Ascending aorta (tissue), 2 donors: Measurements from ENCODE around the gene SMLR1. TPM values are rescaled to one million over a fixed set of nuclear protein-coding genes. Genes with fewer than 3 reads are reported as not detected.

Source experiments
- DNase-seq, 2 donors: peaks; one replicate each; pipeline ENCODE4 v3.0.0-alpha.2; 2019; ENCODE audit warnings: low spot score in 2 of 2
- H3K27ac ChIP-seq, 2 donors: fragments of 200-600 bp; sonication (generic); one replicate each; pipeline ENCODE4 v1.5.1; 2016 to 2017; ENCODE audit warnings: mild to moderate bottlenecking in 1 of 2
- H3K27me3 ChIP-seq: fragments of 200-600 bp; sonication (generic); one replicate; pipeline ENCODE4 v1.5.1; 2017
- H3K36me3 ChIP-seq, 2 donors: fragments of 200-600 bp; sonication (generic); one replicate each; pipeline ENCODE4 v1.5.1; 2016
- H3K4me1 ChIP-seq, 2 donors: fragments of 200-600 bp; sonication (generic); one replicate each; pipeline ENCODE4 v1.5.1; 2016 to 2017; ENCODE audit warnings: mild to moderate bottlenecking in 1 of 2
- H3K4me3 ChIP-seq, 2 donors: fragments of 200-600 bp; sonication (generic); one replicate each; pipeline ENCODE4 v1.5.1; 2016 to 2017; ENCODE audit warnings: mild to moderate bottlenecking in 1 of 2
- H3K9me3 ChIP-seq, 2 donors: fragments of 200-600 bp; sonication (generic); one replicate each; pipeline ENCODE4 v1.5.1; 2016
- intact Hi-C: fragments of 100-400 bp; cut with DNase I; formaldehyde crosslinking; loops from one replicate; pipeline ENCODE4 v1.15.1; 2023
- total RNA-seq: library from RNA; depleted of rRNA; stranded (reverse); fragments of >200 nt; gene quantifications from one replicate; pipeline ENCODE4 v1.1.0, GENCODE V29; 2016
- TF ChIP-seq, protein P1 (sequence below), 3 experiments: fragments of 200-600 bp in 2 of 3; fragments of 450-650 bp in 1 of 3; sonication (generic) in 2 of 3; IDR thresholded peaks; one replicate each; pipeline ENCODE4 v1.5.1; 2016 to 2019; ENCODE audit warnings: antibody characterized with exemption in 3 of 3, mild to moderate bottlenecking in 1 of 3, moderate library complexity in 1 of 3

Gene SMLR1
- total RNA-seq, 1 donor from 2014 or later: not detected

DNA sequence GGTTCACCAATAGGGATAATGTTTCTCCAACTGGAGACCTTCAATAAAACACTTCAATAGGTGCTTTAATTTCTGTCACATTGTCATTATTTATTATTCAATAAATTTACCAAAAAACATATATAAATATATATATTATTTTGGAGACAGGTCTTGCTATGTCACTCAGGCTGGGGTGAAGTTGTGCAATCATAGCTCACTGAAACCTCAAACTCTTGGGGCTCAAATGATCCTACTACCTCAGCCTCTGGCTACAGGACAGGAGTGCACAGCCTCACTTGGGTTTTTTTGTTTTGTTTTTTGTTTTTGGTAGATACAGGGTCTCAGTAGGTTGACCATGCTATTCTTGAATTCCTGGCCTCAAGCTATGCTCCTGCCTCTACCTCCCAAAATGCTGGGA is 9.9 kb downstream of the SMLR1 start:
- H3K9me3 ChIP-seq: no peaks in the 10 kb centered on the region
- H3K27me3 ChIP-seq: no peaks in the 10 kb centered on the region
- no peak overlapping the region for H3K4me3 ChIP-seq
- H3K36me3 ChIP-seq: no peaks in the 10 kb centered on the region
- TF ChIP-seq, protein P1, sequence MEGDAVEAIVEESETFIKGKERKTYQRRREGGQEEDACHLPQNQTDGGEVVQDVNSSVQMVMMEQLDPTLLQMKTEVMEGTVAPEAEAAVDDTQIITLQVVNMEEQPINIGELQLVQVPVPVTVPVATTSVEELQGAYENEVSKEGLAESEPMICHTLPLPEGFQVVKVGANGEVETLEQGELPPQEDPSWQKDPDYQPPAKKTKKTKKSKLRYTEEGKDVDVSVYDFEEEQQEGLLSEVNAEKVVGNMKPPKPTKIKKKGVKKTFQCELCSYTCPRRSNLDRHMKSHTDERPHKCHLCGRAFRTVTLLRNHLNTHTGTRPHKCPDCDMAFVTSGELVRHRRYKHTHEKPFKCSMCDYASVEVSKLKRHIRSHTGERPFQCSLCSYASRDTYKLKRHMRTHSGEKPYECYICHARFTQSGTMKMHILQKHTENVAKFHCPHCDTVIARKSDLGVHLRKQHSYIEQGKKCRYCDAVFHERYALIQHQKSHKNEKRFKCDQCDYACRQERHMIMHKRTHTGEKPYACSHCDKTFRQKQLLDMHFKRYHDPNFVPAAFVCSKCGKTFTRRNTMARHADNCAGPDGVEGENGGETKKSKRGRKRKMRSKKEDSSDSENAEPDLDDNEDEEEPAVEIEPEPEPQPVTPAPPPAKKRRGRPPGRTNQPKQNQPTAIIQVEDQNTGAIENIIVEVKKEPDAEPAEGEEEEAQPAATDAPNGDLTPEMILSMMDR (IDR thresholded peaks at IDR 0.05): no peak
- intact Hi-C loops: no loop called here
- H3K27ac ChIP-seq: no peak overlapping the region
- H3K4me1 ChIP-seq: no peaks in the 10 kb centered on the region
- DNase-seq: no peak

DNA sequence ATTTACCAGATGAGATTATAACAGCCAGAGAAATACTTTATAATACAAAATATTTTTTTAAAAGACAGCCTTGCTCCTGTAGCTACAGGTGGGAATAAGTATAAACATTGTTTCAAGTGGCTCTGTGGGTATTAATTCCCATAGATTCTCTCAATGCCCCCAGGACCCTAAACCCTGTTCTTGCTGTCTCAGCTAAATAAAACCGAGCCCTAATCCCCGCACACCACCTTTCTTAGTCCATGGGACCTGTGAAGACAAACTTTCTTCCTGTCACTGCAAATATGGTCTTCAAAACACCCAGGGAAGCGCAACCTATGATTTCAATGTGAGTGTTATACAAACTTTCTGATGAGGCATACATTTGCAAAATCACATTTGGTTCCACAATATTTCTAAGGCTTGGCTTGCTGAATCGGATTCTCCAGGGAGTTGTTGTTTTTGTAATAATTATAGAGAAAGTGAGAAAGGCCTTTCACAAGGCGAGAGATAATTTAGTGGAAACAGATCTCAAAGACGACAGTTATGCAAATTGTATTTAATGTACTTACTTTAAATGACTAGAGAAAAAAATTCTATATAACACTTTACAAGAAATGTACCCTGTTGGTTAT is 11.1 kb downstream of the SMLR1 start:
- no peak for DNase-seq
- Histone ChIP-seq H3K27ac (no peak overlapping the region), H3K36me3 (no peaks in the 10 kb centered on the region), H3K4me3 (no peak overlapping the region), H3K4me1 (no peaks in the 10 kb centered on the region), H3K9me3 (no peaks in the 10 kb centered on the region), H3K27me3 (no peaks in the 10 kb centered on the region)
- intact Hi-C loops: no loop called here
- TF ChIP-seq, protein P1 (IDR thresholded peaks at IDR 0.05): no peak

DNA sequence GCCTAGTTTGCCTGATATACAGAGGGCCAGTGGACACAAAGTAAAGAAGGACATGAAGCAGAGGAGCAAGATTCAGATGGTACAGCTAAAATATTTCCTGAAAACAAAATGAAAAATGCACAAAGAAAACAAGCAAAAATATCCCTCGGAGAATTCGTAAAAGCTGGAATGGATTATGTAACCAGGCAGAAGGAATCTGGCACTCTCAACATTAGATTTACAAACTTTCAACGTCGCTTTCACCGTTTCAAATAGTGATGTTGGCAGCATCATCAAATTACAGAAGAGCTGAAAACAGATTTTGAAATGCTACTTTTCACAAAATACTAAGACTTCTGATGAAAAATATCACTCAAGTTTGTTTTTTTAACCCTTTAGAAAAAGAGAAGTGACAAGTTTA is 11.7 kb downstream of the SMLR1 start:
- Histone ChIP-seq H3K4me3 (no peak overlapping the region), H3K27ac (no peak overlapping the region), H3K9me3 (no peaks in the 10 kb centered on the region), H3K27me3 (no peaks in the 10 kb centered on the region), H3K4me1 (no peaks in the 10 kb centered on the region), H3K36me3 (no peaks in the 10 kb centered on the region)
- no peak for DNase-seq
- TF ChIP-seq, protein P1 (IDR thresholded peaks at IDR 0.05): no peak
- intact Hi-C loops: no loop called here

DNA sequence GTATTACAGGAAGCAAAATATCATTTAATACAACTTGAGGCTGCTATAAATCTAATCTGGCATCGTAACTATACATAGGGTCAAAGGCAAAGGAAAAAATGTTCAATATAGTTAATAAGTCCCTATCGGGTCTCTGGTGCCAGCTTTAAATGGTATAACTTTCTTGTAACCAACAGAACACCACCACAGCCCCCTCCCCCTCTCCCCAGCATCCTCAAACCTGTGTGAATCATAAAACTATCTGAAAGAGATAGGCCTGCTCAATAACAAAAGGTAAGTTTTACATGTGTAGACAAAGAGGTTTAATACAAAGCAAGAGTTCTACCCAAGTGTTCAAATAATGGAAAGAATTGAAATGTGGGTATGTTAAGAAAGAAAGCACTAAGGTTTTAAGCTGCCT is 12.2 kb downstream of the SMLR1 start:
- TF ChIP-seq, protein P1 (IDR thresholded peaks at IDR 0.05): no peak
- H3K27ac ChIP-seq: no peak overlapping the region
- no peak overlapping the region for H3K4me3 ChIP-seq

DNA sequence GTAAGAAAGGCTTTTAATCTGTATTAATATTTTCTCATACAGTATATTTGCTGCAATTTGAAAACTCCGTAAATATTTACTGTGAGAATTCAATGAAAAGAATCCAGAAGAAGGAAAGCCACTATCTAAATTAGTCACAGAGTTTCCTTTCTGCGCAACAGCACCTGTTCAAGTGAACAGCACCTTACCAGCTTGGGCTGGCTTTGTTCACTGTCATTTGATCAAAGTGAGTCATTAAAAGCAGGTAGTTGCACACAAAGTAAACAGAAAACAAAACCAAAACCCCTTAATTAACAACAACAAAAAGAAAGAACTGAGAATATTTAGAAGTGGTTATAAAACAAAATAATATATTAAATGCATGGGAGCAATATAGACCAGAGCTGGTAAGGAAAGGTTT is 12.8 kb downstream of the SMLR1 start:
- intact Hi-C loops: loop anchor here (10.0 kb wide), 1 partner anchor 515 kb away; no protein-coding TSS in a partner anchor
- Histone ChIP-seq H3K27ac (no peak overlapping the region), H3K9me3 (no peaks in the 10 kb centered on the region), H3K27me3 (no peaks in the 10 kb centered on the region), H3K4me3 (no peak overlapping the region), H3K36me3 (no peaks in the 10 kb centered on the region), H3K4me1 (no peaks in the 10 kb centered on the region)
- TF ChIP-seq, protein P1 (IDR thresholded peaks at IDR 0.05): no peak
- DNase-seq: no peak

More for the DNA sequence above, 12.2 kb downstream of the SMLR1 start:
- Histone ChIP-seq H3K4me1 (no peaks in the 10 kb centered on the region), H3K9me3 (no peaks in the 10 kb centered on the region), H3K36me3 (no peaks in the 10 kb centered on the region), H3K27me3 (no peaks in the 10 kb centered on the region)
- intact Hi-C loops: no loop called here
- no peak for DNase-seq
